ENCODE results near the gene C15orf61. TPM values are rescaled to one million over a fixed set of nuclear protein-coding genes. Genes with fewer than 3 reads are reported as not detected.

The C15orf61 gene
- total and polyA plus RNA-seq, 2 of the 13 experiments (the other 11 are each of a cell fraction or from before 2014, with no cell fraction given), result 2.1 to 6.6 TPM

DNA sequence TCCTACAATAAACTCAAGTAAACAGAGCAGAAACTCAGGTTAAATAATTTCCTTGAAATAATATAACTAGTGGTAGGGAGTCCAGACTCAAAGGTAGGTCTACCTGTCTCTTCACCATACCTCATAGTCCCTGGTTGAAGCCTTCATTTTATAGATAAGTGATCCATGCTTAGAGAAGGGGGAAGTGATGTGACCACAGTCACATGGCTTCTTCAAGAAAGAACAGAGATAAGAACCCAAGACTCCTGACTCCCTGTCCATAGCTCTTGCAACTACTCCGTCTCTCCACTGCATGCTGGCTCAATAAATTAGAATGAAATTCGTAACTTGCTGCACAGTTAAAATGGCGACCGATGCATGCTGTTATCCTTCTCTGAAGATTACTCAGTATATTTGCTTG, 11.0 kb upstream of the C15orf61 start (continued):
- TF ChIP-seq, protein P1, sequence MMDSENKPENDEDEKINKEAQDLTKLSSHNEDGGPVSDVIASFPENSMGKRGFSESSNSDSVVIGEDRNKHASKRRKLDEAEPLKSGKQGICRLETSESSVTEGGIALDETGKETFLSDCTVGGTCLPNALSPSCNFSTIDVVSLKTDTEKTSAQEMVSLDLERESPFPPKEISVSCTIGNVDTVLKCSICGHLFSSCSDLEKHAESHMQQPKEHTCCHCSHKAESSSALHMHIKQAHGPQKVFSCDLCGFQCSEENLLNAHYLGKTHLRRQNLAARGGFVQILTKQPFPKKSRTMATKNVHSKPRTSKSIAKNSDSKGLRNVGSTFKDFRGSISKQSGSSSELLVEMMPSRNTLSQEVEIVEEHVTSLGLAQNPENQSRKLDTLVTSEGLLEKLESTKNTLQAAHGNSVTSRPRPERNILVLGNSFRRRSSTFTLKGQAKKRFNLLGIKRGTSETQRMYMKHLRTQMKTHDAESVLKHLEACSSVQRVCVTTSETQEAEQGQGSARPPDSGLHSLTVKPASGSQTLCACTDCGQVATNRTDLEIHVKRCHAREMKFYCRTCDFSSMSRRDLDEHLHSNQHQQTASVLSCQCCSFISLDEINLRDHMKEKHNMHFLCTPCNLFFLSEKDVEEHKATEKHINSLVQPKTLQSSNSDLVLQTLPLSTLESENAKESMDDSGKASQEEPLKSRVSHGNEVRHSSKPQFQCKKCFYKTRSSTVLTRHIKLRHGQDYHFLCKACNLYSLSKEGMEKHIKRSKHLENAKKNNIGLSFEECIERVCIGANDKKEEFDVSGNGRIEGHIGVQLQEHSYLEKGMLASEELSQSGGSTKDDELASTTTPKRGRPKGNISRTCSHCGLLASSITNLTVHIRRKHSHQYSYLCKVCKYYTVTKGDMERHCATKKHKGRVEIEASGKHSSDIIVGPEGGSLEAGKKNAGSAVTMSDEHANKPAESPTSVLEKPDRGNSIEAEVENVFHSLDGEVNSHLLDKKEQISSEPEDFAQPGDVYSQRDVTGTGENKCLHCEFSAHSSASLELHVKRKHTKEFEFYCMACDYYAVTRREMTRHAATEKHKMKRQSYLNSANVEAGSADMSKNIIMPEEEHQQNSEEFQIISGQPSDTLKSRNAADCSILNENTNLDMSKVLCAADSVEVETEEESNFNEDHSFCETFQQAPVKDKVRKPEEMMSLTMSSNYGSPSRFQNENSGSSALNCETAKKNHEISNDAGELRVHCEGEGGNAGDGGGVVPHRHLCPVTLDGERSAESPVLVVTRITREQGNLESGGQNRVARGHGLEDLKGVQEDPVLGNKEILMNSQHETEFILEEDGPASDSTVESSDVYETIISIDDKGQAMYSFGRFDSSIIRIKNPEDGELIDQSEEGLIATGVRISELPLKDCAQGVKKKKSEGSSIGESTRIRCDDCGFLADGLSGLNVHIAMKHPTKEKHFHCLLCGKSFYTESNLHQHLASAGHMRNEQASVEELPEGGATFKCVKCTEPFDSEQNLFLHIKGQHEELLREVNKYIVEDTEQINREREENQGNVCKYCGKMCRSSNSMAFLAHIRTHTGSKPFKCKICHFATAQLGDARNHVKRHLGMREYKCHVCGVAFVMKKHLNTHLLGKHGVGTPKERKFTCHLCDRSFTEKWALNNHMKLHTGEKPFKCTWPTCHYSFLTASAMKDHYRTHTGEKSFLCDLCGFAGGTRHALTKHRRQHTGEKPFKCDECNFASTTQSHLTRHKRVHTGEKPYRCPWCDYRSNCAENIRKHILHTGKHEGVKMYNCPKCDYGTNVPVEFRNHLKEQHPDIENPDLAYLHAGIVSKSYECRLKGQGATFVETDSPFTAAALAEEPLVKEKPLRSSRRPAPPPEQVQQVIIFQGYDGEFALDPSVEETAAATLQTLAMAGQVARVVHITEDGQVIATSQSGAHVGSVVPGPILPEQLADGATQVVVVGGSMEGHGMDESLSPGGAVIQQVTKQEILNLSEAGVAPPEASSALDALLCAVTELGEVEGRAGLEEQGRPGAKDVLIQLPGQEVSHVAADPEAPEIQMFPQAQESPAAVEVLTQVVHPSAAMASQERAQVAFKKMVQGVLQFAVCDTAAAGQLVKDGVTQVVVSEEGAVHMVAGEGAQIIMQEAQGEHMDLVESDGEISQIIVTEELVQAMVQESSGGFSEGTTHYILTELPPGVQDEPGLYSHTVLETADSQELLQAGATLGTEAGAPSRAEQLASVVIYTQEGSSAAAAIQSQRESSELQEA (CRISPR knock-in tag; IDR thresholded peaks at IDR 0.05; ENCODE audit: not compliant biosample characterization), result no peak
- TF ChIP-seq, protein P2, sequence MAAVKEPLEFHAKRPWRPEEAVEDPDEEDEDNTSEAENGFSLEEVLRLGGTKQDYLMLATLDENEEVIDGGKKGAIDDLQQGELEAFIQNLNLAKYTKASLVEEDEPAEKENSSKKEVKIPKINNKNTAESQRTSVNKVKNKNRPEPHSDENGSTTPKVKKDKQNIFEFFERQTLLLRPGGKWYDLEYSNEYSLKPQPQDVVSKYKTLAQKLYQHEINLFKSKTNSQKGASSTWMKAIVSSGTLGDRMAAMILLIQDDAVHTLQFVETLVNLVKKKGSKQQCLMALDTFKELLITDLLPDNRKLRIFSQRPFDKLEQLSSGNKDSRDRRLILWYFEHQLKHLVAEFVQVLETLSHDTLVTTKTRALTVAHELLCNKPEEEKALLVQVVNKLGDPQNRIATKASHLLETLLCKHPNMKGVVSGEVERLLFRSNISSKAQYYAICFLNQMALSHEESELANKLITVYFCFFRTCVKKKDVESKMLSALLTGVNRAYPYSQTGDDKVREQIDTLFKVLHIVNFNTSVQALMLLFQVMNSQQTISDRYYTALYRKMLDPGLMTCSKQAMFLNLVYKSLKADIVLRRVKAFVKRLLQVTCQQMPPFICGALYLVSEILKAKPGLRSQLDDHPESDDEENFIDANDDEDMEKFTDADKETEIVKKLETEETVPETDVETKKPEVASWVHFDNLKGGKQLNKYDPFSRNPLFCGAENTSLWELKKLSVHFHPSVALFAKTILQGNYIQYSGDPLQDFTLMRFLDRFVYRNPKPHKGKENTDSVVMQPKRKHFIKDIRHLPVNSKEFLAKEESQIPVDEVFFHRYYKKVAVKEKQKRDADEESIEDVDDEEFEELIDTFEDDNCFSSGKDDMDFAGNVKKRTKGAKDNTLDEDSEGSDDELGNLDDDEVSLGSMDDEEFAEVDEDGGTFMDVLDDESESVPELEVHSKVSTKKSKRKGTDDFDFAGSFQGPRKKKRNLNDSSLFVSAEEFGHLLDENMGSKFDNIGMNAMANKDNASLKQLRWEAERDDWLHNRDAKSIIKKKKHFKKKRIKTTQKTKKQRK (IDR thresholded peaks at IDR 0.05; ENCODE audit: low read length), result no peak
- TF ChIP-seq, protein P3, sequence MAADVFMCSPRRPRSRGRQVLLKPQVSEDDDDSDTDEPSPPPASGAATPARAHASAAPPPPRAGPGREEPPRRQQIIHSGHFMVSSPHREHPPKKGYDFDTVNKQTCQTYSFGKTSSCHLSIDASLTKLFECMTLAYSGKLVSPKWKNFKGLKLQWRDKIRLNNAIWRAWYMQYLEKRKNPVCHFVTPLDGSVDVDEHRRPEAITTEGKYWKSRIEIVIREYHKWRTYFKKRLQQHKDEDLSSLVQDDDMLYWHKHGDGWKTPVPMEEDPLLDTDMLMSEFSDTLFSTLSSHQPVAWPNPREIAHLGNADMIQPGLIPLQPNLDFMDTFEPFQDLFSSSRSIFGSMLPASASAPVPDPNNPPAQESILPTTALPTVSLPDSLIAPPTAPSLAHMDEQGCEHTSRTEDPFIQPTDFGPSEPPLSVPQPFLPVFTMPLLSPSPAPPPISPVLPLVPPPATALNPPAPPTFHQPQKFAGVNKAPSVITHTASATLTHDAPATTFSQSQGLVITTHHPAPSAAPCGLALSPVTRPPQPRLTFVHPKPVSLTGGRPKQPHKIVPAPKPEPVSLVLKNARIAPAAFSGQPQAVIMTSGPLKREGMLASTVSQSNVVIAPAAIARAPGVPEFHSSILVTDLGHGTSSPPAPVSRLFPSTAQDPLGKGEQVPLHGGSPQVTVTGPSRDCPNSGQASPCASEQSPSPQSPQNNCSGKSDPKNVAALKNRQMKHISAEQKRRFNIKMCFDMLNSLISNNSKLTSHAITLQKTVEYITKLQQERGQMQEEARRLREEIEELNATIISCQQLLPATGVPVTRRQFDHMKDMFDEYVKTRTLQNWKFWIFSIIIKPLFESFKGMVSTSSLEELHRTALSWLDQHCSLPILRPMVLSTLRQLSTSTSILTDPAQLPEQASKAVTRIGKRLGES (CRISPR knock-in tag; IDR thresholded peaks at IDR 0.05; ENCODE audit: borderline replicate concordance), result no peak
- TF ChIP-seq, protein P4, sequence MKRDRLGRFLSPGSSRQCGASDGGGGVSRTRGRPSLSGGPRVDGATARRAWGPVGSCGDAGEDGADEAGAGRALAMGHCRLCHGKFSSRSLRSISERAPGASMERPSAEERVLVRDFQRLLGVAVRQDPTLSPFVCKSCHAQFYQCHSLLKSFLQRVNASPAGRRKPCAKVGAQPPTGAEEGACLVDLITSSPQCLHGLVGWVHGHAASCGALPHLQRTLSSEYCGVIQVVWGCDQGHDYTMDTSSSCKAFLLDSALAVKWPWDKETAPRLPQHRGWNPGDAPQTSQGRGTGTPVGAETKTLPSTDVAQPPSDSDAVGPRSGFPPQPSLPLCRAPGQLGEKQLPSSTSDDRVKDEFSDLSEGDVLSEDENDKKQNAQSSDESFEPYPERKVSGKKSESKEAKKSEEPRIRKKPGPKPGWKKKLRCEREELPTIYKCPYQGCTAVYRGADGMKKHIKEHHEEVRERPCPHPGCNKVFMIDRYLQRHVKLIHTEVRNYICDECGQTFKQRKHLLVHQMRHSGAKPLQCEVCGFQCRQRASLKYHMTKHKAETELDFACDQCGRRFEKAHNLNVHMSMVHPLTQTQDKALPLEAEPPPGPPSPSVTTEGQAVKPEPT (CRISPR knock-in tag; IDR thresholded peaks at IDR 0.05; ENCODE audit: low read depth), result no peak
- no peak for TF ChIP-seq ELF3 (CRISPR knock-in tag; IDR thresholded peaks at IDR 0.05)
- no peak for TF ChIP-seq TOE1 (CRISPR knock-in tag; IDR thresholded peaks at IDR 0.05)
- TF ChIP-seq ZNF780A (CRISPR knock-in tag; IDR thresholded peaks at IDR 0.05), result no peak
- no peak for TF ChIP-seq SMAD9 (CRISPR knock-in tag; IDR thresholded peaks at IDR 0.05)
- TF ChIP-seq SIX4 (CRISPR knock-in tag; IDR thresholded peaks at IDR 0.05), result no peak
- no peak for TF ChIP-seq ZNF30 (CRISPR knock-in tag; IDR thresholded peaks at IDR 0.05)
